ENCODE data around the gene NALF2. TPM values are rescaled to one million over a fixed set of nuclear protein-coding genes. Genes with fewer than 3 reads are reported as not detected.

Gene NALF2
- total RNA-seq, 4 donors from 2014 or later = 0.09 to 0.19 TPM; not detected in 2

- no peak for ATAC-seq (ENCODE audit: low FRiP score)
- TF ChIP-seq CTCF (IDR thresholded peaks at IDR 0.05) = no peak
- no peak for DNase-seq (ENCODE audit: low spot score)
These were observed 2.7 kb downstream of the NALF2 start for GRCh38 chrX:69506617-69507499.

- DNase-seq (ENCODE audit: low spot score) (no peak), ATAC-seq (ENCODE audit: low FRiP score) (no peak)
- TF ChIP-seq CTCF (IDR thresholded peaks at IDR 0.05) = no peak
These were observed 3.3 kb downstream of the NALF2 start for GRCh38 chrX:69507500-69507789.

- ATAC-seq (ENCODE audit: low FRiP score) (no peak), DNase-seq (ENCODE audit: low spot score) (no peak)
- no peak for TF ChIP-seq CTCF (IDR thresholded peaks at IDR 0.05)
These were observed 4.5 kb downstream of the NALF2 start for GRCh38 chrX:69508610-69509009.

- DNase-seq (ENCODE audit: low spot score) (no peak), ATAC-seq (ENCODE audit: low FRiP score) (no peak)
- TF ChIP-seq CTCF (IDR thresholded peaks at IDR 0.05) = no peak
These were observed 6.1 kb downstream of the NALF2 start for GRCh38 chrX:69510137-69510715.

GRCh38 chrX:69510914-69511513 is 6.9 kb downstream of the NALF2 start:
- ATAC-seq (ENCODE audit: low FRiP score) = no peak
- no peak for DNase-seq (ENCODE audit: low spot score)
- no peak for TF ChIP-seq CTCF (IDR thresholded peaks at IDR 0.05)

GRCh38 chrX:69522052-69522451 is 17.9 kb downstream of the NALF2 start:
- no peak for DNase-seq (ENCODE audit: low spot score)

More at GRCh38 chrX:69522052-69522451, 17.9 kb downstream of the NALF2 start:
- TF ChIP-seq CTCF (IDR thresholded peaks at IDR 0.05) = no peak
- ATAC-seq (ENCODE audit: low FRiP score) = no peak

All from omental fat pad (tissue), 4 donors.